GM23248 (cell line): ENCODE measurements around the gene MEI1. TPM values are rescaled to one million over a fixed set of nuclear protein-coding genes. Genes with fewer than 3 reads are reported as not detected.
"Not testable (repeated sequence)": the region's sequence is repeated elsewhere in the genome, so short reads cannot be mapped to it uniquely, and the experiment has no call there.

Experiments used
- DNase-seq: peaks from one replicate; pipeline ENCODE4 v3.0.0-alpha.2; 2015
- H2AFZ ChIP-seq: fragments of 200-600 bp; sonication (generic); 2 replicates; pipeline ENCODE4 v1.6.1; 2016; ENCODE audit warnings: antibody characterized with exemption
- H3F3A ChIP-seq: fragments of 200-600 bp; sonication (generic); 2 replicates; pipeline ENCODE4 v1.6.1; 2016; ENCODE audit warnings: mild to moderate bottlenecking, antibody characterized with exemption, mixed run types; ENCODE audit not compliant: insufficient read depth
- H3K27ac ChIP-seq: fragments of 200-600 bp; sonication (generic); 2 replicates; pipeline ENCODE4 v1.5.1; 2016; ENCODE audit warnings: mild to moderate bottlenecking
- H3K27me3 ChIP-seq: fragments of 200-600 bp; sonication (generic); replicated peaks from 2 replicates; pipeline ENCODE4 v1.6.1; 2016; ENCODE audit warnings: mild to moderate bottlenecking; ENCODE audit not compliant: insufficient read depth
- H3K36me3 ChIP-seq: fragments of 200-600 bp; sonication (generic); 2 replicates; pipeline ENCODE4 v1.6.1; 2016; ENCODE audit warnings: low read depth, mild to moderate bottlenecking
- H3K4me1 ChIP-seq: fragments of 200-600 bp; sonication (generic); 2 replicates; pipeline ENCODE4 v1.6.1; 2016; ENCODE audit warnings: mild to moderate bottlenecking; ENCODE audit not compliant: insufficient read depth
- H3K4me2 ChIP-seq: fragments of 200-600 bp; sonication (generic); one replicate; pipeline ENCODE4 v1.6.1; 2016; ENCODE audit warnings: mild to moderate bottlenecking; ENCODE audit not compliant: unreplicated experiment
- H3K4me3 ChIP-seq: fragments of 200-600 bp; sonication (generic); 2 replicates; pipeline ENCODE4 v1.5.1; 2016; ENCODE audit warnings: mild to moderate bottlenecking
- H3K79me2 ChIP-seq: fragments of 200-600 bp; sonication (generic); 2 replicates; pipeline ENCODE4 v1.6.1; 2016; ENCODE audit warnings: mild to moderate bottlenecking; ENCODE audit not compliant: insufficient read depth
- H3K9ac ChIP-seq: fragments of 200-600 bp; sonication (generic); 2 replicates; pipeline ENCODE4 v1.6.1; 2016; ENCODE audit warnings: mild to moderate bottlenecking
- H3K9me2 ChIP-seq: fragments of 200-600 bp; sonication (generic); 2 replicates; pipeline ENCODE4 v1.6.1; 2016; ENCODE audit warnings: mixed run types, mild to moderate bottlenecking, moderate library complexity; ENCODE audit not compliant: insufficient read depth
- H3K9me3 ChIP-seq: fragments of 200-600 bp; sonication (generic); one replicate; pipeline ENCODE4 v1.6.1; 2017; ENCODE audit warnings: low read depth
- H4K20me1 ChIP-seq: fragments of 200-600 bp; sonication (generic); 2 replicates; pipeline ENCODE4 v1.6.0; 2016; ENCODE audit not compliant: insufficient read depth
- EZH2 ChIP-seq: fragments of 200-600 bp; sonication (generic); IDR thresholded peaks from 2 replicates; pipeline ENCODE4 v1.6.1; 2018; ENCODE audit warnings: antibody characterized with exemption, mild to moderate bottlenecking; ENCODE audit not compliant: insufficient read depth, poor library complexity, severe bottlenecking
- EZH2phosphoT487 ChIP-seq: fragments of 200-600 bp; sonication (generic); IDR thresholded peaks from 2 replicates; pipeline ENCODE4 v1.6.1; 2018; ENCODE audit warnings: antibody characterized with exemption, moderate library complexity, mild to moderate bottlenecking, low read depth; ENCODE audit not compliant: insufficient read depth
- WGBS, 2 experiments: methylation state at CpG; one replicate each; pipeline ENCODE4 v1.1.6; 2015 to 2017; ENCODE audit warnings: low lambda C conversion rate in 2 of 2, low coverage in 1 of 2; ENCODE audit errors: missing lambda C conversion rate in 2 of 2; 5-methylcytosine and 5-hydroxymethylcytosine counted together
- in situ Hi-C: fragments of 300-500 bp; cut with MboI; formaldehyde crosslinking; loops from 2 replicates; pipeline ENCODE4 v1.15.0; 2020
- polyA plus RNA-seq: library from polyadenylated mRNA; unstranded; fragments of >200 nt; fragmentation: Nextera tagmentation; extraction: Ambion mirVana; gene quantifications from 2 replicates; pipeline ENCODE4 v1.2.1, GENCODE V29; 2016
- total RNA-seq: library from RNA; depleted of rRNA; stranded (reverse); fragments of >200 nt; shearing (Covaris generic); gene quantifications from 2 replicates; pipeline ENCODE4 v1.2.3, GENCODE V29; 2014

Gene MEI1
- total and polyA plus RNA-seq, 2 experiments from 2014 or later, result 2.2 to 5.9 TPM

DNA sequence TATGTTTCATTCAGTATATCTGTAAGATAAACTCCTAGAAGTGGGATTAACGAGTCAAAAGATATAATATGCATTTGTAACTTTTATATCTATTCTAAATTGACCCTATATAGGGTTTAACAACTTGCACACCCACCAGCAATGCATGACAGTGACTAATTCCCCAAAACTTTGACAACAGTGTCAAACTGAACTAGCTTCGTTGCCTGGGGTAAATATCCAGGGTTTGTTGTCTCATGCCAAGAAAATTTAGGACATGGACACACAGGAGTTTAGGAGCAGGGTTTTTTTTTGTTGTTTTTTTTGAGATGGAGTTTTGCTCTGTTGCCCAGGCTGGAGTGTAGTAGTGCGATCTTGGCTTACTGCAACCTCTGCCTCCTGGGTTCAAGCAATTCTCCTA, 15.7 kb upstream of the MEI1 start:
- H3K4me1 ChIP-seq, result peaks cover 26% of the 10 kb centered on the region
- no peaks in the 10 kb centered on the region for H3K27me3 ChIP-seq
- peak overlapping the region; percentile 87 for H3K27ac ChIP-seq
- H3K9ac ChIP-seq, result no peak overlapping the region
- no peaks in the 10 kb centered on the region for H4K20me1 ChIP-seq
- peaks cover 29% of the 10 kb centered on the region for H3F3A ChIP-seq
- in situ Hi-C loops, result no loop called here
- 60 to 67% methylated on average over 3 of the region's 3 CpGs for WGBS, 2 experiments
- peak overlapping the region; percentile 80 for H3K4me2 ChIP-seq
- H2AFZ ChIP-seq, result no peak overlapping the region
- TF ChIP-seq EZH2phosphoT487 (no peak), EZH2 (no peak)
- H3K79me2 ChIP-seq, result peaks cover 100% of the 10 kb centered on the region
- peak; percentile 60 for DNase-seq
- H3K9me3 ChIP-seq, result no peaks in the 10 kb centered on the region
- H3K9me2 ChIP-seq, result no peaks in the 10 kb centered on the region
- H3K4me3 ChIP-seq, result no peak overlapping the region
- H3K36me3 ChIP-seq, result peaks cover 10% of the 10 kb centered on the region

DNA sequence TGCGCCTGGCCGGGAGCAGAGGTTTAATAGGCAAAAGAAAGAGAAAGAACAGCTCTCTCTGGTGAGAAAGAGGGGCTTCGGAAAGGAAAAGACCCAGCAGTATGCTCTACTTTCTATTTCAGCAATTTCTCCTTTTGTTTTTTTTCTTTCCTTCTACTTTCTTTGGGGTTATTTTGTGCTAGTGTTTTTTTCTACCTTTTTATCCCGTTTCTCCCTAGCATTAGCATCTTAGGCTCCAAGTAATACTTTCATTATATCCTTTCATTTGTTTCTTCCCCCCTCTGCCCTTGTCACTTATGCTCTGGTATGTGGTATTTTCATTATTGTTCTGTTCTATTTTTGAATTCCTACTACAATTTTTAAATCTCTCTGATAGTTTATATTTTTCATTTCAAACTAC, 15.1 kb upstream of the MEI1 start:
- TF ChIP-seq EZH2 (no peak), EZH2phosphoT487 (no peak)
- H2AFZ ChIP-seq, result no peak overlapping the region
- H3K9me2 ChIP-seq, result no peaks in the 10 kb centered on the region
- H3K9ac ChIP-seq, result no peak overlapping the region
- H3K27me3 ChIP-seq, result no peaks in the 10 kb centered on the region
- 82 to 85% methylated on average over 4 of the region's 4 CpGs for WGBS, 2 experiments
- peak overlapping the region; percentile 12; the same call in 1 of the 2 replicates for H3K27ac ChIP-seq
- peaks cover 26% of the 10 kb centered on the region for H3K4me1 ChIP-seq
- H3K79me2 ChIP-seq, result peaks cover 94% of the 10 kb centered on the region
- peaks cover 6% of the 10 kb centered on the region for H3K36me3 ChIP-seq
- no peak overlapping the region for H3K4me2 ChIP-seq
- H3K9me3 ChIP-seq, result no peaks in the 10 kb centered on the region
- peaks cover 29% of the 10 kb centered on the region for H3F3A ChIP-seq
- no peak for DNase-seq
- no peaks in the 10 kb centered on the region for H4K20me1 ChIP-seq
- H3K4me3 ChIP-seq, result no peak overlapping the region
- in situ Hi-C loops, result no loop called here

DNA sequence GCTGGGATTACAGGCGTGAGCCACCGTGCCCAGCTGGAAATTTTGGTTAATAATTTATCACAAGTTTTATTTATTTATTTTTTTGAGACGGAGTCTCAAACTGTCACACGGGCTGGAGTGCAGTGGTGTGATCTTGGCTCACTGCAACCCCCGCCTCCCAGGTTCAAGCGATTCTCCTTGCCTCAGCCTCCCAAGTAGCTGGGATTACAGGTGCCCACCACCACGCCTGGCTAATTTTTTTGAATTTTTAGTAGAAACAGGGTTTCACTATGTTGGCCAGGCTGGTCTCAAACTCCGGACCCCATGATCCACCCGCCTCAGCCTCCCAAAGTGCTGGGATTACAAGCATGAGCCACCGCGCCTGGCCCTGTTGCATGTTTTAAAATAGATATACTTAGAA, 12.4 kb upstream of the MEI1 start:
- H4K20me1 ChIP-seq, in situ Hi-C loops, H3K9me2 ChIP-seq, H3K36me3 ChIP-seq, H3K27me3 ChIP-seq, H2AFZ ChIP-seq, DNase-seq, H3K9me3 ChIP-seq: not testable (repeated sequence)
- H3F3A ChIP-seq, result peaks cover 29% of the 10 kb centered on the region
- peak overlapping the region; percentile 85 for H3K4me3 ChIP-seq
- 96 to 98% methylated on average over 11 of the region's 11 CpGs for WGBS, 2 experiments
- H3K79me2 ChIP-seq, result peaks cover 67% of the 10 kb centered on the region
- peak overlapping the region; percentile 93 for H3K9ac ChIP-seq
- peaks cover 34% of the 10 kb centered on the region for H3K4me1 ChIP-seq
- peak overlapping the region; percentile 80 for H3K4me2 ChIP-seq
- H3K27ac ChIP-seq, result peak overlapping the region; percentile 89

DNA sequence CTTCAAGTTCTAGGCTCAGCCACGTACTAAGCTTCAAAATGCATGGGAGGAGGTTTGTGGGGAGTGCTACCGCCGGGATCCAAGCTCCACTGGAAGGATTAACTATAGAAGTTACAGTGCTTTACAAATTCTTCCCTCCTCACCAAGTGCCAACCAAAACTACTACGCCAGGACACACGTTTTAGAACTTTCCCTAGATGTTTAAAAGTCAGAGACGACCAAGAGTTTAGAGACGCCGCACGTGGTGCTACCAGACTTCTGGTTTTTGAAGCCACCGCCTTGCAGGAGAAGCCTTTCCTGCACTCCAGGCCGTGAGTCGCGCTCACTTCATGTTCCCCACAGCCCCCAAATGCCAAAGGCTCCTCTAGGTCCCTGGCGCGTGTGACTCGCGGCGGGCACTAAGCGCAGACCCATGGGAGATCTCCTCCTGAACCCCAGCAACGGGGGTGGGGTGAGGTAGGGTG, 11.4 kb upstream of the MEI1 start:
- no peaks in the 10 kb centered on the region for H3K9me2 ChIP-seq
- H3K79me2 ChIP-seq, result peaks cover 57% of the 10 kb centered on the region
- in situ Hi-C loops, result no loop called here
- H2AFZ ChIP-seq, result peak overlapping the region; percentile 96
- peak overlapping the region; percentile 85 for H3K4me3 ChIP-seq
- peak overlapping the region; percentile 89 for H3K27ac ChIP-seq
- H3K27me3 ChIP-seq, result no peaks in the 10 kb centered on the region
- TF ChIP-seq EZH2phosphoT487 (no peak), EZH2 (no peak)
- peak; percentile 62 for DNase-seq
- peak overlapping the region; percentile 93 for H3K9ac ChIP-seq
- no peaks in the 10 kb centered on the region for H4K20me1 ChIP-seq
- 0 to 1% methylated on average over 19 to 20 of the region's 20 CpGs for WGBS, 2 experiments
- peak overlapping the region; percentile 80 for H3K4me2 ChIP-seq
- peaks cover 29% of the 10 kb centered on the region for H3F3A ChIP-seq
- H3K9me3 ChIP-seq, result no peaks in the 10 kb centered on the region
- no peaks in the 10 kb centered on the region for H3K36me3 ChIP-seq
- H3K4me1 ChIP-seq, result peaks cover 33% of the 10 kb centered on the region
